Measurements from ENCODE around the gene ALLC.

DNA sequence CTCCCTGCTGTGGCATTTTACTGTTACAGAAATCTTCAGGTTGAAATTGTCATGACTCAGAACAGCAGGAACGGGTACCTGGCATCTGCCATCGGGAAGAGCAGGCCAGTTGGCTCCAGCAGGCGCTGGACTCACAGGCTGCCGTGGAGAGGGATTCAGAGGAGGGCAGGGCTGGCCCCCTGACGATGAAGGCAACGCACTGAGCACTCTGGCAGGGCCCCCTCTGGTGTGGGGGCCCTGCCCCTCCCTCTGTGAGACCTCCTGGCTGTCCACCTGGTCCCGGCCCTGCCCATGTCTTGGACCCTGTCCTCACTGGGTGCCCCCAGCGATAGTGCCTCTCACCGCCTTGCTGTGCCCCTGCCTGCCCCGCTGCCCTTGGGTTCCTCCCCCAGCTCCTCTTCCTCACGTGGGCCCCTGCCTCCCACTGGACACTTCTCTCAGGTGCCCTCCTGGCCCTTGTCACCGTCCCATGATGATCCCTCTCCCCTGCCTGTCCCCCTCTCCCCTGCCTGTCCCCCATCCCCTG is 23.3 kb upstream of the ALLC start:
- TF ChIP-seq CTCF (IDR thresholded peaks at IDR 0.05) (no peak), POLR2A (IDR thresholded peaks at IDR 0.05) (no peak)

All from testis (tissue), 2 donors.